Limb (tissue), 2 donors: ENCODE results near the gene HYDIN.

Experiments
- DNase-seq, 2 donors: peaks; one replicate each; pipeline ENCODE4 v3.0.0-alpha.2; 2016; ENCODE audit errors: extremely low spot score in 2 of 2

The HYDIN gene

DNA sequence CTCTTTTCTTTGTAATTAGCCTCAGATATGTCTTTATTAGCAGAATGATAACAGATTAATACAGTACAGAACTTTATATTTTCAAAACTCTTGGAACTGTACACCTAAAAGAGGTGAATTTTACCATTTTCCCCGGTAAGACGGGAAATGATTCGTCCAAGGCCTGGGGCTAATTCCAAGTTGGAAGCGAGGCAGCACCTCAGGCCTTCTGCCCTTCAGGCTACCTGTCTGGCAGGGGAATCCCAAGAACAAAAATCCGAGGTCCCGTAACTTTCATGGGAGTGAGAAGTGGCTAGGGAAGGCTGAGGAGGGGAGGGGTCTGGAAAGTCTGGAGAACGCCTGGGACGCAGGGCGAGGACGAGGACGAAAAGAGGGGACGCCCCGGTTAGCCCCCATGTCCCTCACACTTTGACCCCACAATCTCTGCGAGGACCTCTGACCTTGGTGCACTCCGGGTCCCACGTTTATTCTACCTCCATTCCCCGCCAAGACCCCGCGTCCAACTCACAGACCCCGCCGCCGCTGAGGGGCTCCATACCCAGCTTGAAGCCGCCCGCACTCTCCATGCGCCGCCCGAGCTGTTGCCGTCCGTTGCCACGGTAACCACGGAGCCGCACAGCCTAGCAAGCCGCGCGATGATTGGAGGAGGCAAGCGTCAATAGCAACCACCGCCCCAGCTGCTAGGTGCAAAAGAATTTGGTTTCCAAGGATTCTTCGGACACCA lies at the start of gene HYDIN:
Gene HYDIN, minus strand, starts transcription at position 601 of the 724 bp plus-strand sequence. CDS start 43,827 bp downstream, outside the sequence.
- DNase-seq, result peak; percentile 65 to 93

- no peak for DNase-seq
Observed at GRCh38 chr16:71276589-71277334, 46.2 kb upstream of the HYDIN start.

- DNase-seq, result no peak
Observed at GRCh38 chr16:71273384-71273783, 42.9 kb upstream of the HYDIN start.

- DNase-seq, result no peak
Observed at GRCh38 chr16:71264299-71264698, 33.8 kb upstream of the HYDIN start.

- DNase-seq, result no peak
Observed at GRCh38 chr16:71263582-71263981, 33.1 kb upstream of the HYDIN start.

GRCh38 chr16:71262391-71262790 lies 31.9 kb upstream of the HYDIN start:
- DNase-seq, result no peak

DNA sequence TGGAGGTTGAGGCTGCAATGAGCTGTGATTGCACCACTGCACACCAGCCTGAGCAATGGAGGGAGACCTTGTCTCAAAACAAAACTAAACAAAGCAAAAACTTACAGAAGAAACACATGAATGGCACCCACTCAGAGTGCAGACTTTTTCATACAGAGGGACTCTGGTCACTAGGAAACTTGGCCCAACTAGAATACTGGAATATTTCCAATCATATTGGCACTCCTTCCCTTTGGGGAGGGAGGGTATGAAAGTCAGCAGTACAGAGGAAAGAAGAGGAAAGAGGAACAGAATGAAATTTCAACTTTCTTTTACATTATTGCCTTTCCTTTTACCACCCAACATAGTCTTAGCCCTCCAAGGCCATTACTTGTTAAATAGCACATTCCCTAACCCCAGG lies 30.5 kb upstream of the HYDIN start:
- no peak for DNase-seq

DNA sequence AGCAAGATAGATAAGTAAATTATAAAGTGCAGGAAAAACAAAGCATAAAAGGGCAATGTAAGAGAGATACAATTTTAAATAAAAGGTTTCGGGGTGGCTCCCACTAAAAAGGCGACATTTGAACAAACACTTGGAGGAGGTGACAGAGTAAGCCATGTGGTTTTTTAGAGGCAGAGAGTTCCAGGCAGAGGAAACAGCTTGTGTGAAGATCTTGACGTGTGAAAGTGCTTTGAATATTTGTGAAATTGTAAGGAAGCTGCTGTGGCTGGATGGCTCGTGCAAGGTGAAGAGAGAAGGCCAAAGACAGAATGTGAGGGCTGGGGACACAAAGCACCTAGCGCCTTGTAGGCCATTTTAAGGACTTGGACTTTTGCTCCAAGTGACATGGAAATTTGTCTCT lies 28.6 kb upstream of the HYDIN start:
- no peak for DNase-seq

DNA sequence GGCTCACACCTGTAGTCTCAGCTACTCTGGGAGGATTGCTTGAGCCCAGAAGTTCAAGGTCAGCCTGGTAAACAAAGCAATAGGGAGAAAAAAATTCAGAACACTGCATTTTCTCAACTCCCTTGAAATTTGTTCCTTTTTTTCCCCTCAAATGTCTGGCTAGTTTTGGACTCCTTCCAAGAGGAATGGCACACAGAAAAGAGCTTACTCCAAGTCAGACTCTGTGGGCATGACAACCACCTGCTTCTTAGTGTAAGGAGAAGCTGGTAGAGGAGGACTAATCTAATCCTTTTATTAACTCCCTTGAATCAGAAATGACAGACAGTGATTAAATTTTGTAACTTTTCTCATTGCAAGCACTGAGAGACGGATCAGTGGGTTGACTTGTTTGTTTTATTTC lies 27.9 kb upstream of the HYDIN start:
- DNase-seq, result no peak

DNA sequence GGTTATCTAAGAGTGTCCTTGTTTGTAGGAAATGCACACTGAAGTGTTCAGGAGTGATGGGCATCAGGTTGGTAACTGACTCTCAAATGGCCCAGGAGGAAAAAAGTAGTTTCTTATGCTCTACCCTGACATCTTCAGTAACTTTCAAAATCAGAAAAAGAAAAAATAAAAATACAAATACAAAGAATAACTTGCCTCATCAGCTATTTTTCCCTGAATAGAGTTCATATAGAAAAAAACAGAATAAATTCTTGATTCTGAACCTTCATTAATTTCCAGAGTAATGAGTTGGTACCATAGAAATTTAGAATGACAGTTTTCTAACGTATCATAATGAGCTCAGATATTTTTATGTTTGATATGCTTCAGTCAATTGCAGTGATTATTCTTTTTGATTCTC lies 27.2 kb upstream of the HYDIN start:
- no peak for DNase-seq

DNA sequence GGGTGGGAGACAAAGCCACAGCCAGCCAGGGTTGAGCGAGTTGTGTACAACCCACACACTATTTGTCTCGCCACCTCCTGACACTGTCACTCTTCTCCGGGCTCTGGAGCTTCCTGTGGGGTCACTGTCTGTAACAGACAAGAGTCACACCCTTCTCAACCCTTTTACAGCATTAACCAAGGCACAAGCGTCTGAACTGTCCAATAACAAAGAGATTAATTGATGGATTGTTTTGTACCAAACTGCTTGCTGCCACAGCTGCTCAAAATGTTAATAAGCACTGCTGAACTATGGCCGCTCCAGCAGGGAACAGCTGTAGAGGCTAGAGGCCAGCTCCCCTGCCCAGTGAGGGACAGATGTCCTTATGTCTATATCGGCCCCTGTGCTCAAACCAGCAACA lies 25.2 kb upstream of the HYDIN start:
- peak; percentile 43 to 46 for DNase-seq

GRCh38 chr16:71254832-71255525 lies 24.5 kb upstream of the HYDIN start:
- peak in 1 of 2 donors; percentile 64 for DNase-seq

DNA sequence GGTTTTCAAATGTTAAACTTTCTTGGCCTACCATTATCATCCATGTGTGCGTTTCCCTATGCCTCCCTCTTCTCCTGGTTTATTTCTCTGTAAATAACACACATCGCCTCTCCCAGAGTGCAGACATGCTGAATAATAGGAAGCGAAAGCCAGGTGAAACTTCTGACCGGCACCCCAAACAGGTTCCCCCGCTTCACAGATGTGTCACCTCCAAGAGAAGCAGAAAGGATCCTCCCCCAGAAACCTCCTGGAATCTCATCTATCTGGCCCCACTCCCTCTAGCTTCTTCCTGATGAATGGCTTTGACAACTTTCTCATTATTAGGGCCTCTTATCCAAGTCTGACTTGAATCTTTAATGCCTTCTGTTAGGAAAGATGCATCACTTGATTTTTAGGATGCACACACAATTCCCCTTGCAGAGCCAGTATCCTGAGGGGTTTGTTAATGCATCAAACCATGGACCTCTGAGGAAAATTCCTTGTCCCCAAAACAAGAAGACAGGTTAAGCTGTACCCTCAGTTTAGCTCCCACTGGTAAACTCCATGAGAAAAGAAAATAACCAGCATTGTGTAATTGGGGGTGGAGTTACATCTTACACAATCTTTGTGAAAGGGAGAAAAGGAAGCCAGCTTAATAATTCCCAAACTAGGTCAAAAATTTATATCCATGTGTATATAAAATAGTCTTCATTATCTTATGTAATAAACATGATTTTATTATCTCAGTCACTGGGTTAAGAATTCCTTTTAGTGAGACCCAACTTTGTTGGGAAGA lies 20.1 kb upstream of the HYDIN start:
- DNase-seq, result no peak

GRCh38 chr16:71249399-71249798 lies 18.9 kb upstream of the HYDIN start:
- no peak for DNase-seq

DNA sequence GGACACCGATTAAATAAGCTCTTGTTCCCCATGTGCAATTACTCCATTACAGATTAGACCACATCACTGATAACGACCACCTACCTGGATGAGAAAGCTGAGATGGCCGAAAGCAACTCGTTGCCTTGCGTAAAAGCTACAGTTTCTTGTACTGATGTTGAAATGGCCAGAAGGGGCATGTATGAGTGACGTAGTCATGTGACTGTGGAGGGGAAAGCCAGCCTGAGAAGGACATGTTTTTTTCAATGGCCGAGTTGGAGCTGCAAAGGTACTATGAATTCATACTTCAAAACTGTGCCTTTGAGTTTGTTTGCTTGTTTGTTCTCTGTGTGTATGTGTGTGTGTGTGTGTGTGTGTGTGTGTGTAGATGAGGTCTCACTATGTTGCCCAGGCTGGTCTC lies 17.0 kb upstream of the HYDIN start:
- DNase-seq, result no peak

- no peak for DNase-seq
Observed at GRCh38 chr16:71246309-71246708, 15.8 kb upstream of the HYDIN start.

- no peak for DNase-seq
Observed at GRCh38 chr16:71244521-71244920, 14.0 kb upstream of the HYDIN start.

GRCh38 chr16:71242601-71243000 lies 12.1 kb upstream of the HYDIN start:
- no peak for DNase-seq

- DNase-seq, result no peak
Observed at GRCh38 chr16:71242036-71242435, 11.5 kb upstream of the HYDIN start.

DNA sequence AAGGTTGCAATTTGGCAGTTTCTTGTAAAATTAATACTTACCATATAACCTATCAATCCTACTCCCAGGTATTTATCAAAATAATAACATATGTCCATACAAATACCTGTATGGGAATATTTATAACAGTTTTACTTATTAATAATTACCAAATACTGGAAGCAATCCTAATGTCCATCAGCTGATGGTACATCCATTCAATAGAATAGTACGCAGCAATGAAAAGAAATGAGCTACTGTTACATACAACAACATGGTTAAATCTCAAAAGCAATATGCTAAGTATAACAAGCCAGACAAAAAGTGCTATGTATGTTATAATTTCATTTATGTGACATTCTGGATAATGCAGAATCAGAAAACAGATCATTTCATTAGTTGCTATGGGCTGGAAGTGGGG lies 1.2 kb downstream of the HYDIN start:
- DNase-seq, result no peak

DNA sequence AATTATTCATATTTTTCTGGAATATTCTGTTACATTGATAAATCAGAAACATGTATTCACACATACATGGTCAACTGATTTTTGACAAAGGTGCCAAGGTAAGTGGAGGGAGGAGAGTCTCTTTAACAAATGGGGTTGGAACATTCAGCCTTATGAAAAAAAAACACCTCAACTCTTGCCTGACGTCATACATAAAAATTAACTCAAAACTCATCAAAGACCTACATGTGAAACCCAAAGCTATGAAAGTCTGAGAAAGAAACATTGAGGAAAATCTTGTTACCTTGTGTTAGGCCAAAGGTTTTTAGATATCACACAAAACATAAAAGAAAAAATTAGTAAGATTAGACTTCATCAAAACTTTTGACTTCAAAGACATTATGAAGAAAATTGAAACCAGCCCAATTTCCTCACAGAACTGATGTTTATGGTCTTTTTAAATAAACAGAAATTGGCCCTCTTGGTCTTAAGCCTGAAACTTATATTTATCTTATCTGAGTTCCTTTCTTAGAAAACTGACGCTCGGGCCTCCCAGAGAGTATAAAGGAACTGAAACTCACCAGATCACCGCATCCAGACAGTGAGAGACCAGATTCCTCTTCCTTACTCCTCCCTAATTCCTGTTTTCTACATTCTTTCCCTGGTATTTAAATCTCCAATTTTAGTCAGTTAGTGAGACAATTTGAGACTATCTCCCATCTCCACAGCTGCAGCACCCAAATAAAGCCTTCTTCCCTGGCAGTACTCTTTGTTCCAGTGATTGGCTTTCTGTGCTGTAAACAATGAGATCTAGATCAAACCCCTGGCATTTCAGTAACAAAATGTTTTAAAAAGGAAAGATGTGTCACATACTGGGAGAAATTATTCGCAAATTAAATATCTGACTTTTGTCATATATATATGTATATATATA lies 4.0 kb downstream of the HYDIN start:
- DNase-seq, result no peak
